Omental fat pad (tissue), 4 donors: Measurements from ENCODE around the gene GBX1. TPM values are rescaled to one million over a fixed set of nuclear protein-coding genes. Genes with fewer than 3 reads are reported as not detected.

Source experiments
- ATAC-seq: fragments of 150-250 bp; one replicate; pipeline ENCODE4 v1.9.1; 2016; ENCODE audit warnings: mild to moderate bottlenecking, moderate library complexity; ENCODE audit not compliant: low FRiP score
- DNase-seq: peaks from one replicate; pipeline ENCODE4 v3.0.0-alpha.2; 2019; ENCODE audit warnings: low spot score
- CTCF ChIP-seq, 3 donors: fragments of 450-650 bp; IDR thresholded peaks; one replicate each; pipeline ENCODE4 v1.5.1; 2016 to 2017; ENCODE audit warnings: antibody characterized with exemption in 3 of 3, mild to moderate bottlenecking in 3 of 3, moderate library complexity in 2 of 3
- total RNA-seq, 4 donors: library from RNA; depleted of rRNA; stranded (reverse); fragments of >200 nt; gene quantifications; one replicate each; pipeline ENCODE4 v1.1.0, GENCODE V29; 2016

Gene GBX1
- total RNA-seq, 4 donors from 2014 or later = not detected

GRCh38 chr7:151135525-151135845 lies 32.0 kb downstream of the GBX1 start:
- no peak for ATAC-seq
- no peak for DNase-seq

GRCh38 chr7:151134743-151135524 lies 32.6 kb downstream of the GBX1 start:
- no peak for TF ChIP-seq CTCF (IDR thresholded peaks at IDR 0.05)
- no peak for DNase-seq
- ATAC-seq = no peak

More at GRCh38 chr7:151135525-151135845, 32.0 kb downstream of the GBX1 start:
- no peak for TF ChIP-seq CTCF (IDR thresholded peaks at IDR 0.05)

- no peak for TF ChIP-seq CTCF (IDR thresholded peaks at IDR 0.05)
- no peak for DNase-seq
- no peak for ATAC-seq
Observed at GRCh38 chr7:151133986-151134742, 33.3 kb downstream of the GBX1 start.

GRCh38 chr7:151133266-151133985 lies 34.1 kb downstream of the GBX1 start:
- TF ChIP-seq CTCF (IDR thresholded peaks at IDR 0.05) = no peak

GRCh38 chr7:151132461-151133205 lies 34.9 kb downstream of the GBX1 start:
- no peak for DNase-seq

More at GRCh38 chr7:151133266-151133985, 34.1 kb downstream of the GBX1 start:
- no peak for ATAC-seq
- no peak for DNase-seq

More at GRCh38 chr7:151132461-151133205, 34.9 kb downstream of the GBX1 start:
- no peak for TF ChIP-seq CTCF (IDR thresholded peaks at IDR 0.05)
- ATAC-seq = no peak
